Mucosa of gallbladder (tissue), 1 donor: Measurements from ENCODE around the gene TFPI. TPM values are rescaled to one million over a fixed set of nuclear protein-coding genes. Genes with fewer than 3 reads are reported as not detected.

Experiments used
- DNase-seq: peaks from one replicate; pipeline ENCODE4 v3.0.0-alpha.2; 2020; ENCODE audit warnings: low spot score
- total RNA-seq: library from RNA; stranded (reverse); gene quantifications from one replicate; pipeline ENCODE4 v1.2.1, GENCODE V29; 2021
- donor health status: DM: no; HTN: no; CAD: no.

Gene TFPI
- total RNA-seq, 1 donor from 2014 or later = 45.6 TPM

- no peak for DNase-seq
Observed at GRCh38 chr2:187504312-187504921, 49.8 kb downstream of the TFPI start.

GRCh38 chr2:187503700-187504099 is 50.5 kb downstream of the TFPI start:
- DNase-seq = no peak

GRCh38 chr2:187502467-187502866 is 51.8 kb downstream of the TFPI start:
- no peak for DNase-seq

GRCh38 chr2:187500585-187501359 is 53.5 kb downstream of the TFPI start:
- DNase-seq = no peak

- peak; percentile 66 for DNase-seq
Observed at GRCh38 chr2:187499941-187500532, 54.2 kb downstream of the TFPI start.

- no peak for DNase-seq
Observed at GRCh38 chr2:187497858-187498463, 56.3 kb downstream of the TFPI start.

- no peak for DNase-seq
Observed at GRCh38 chr2:187497140-187497539, 57.1 kb downstream of the TFPI start.

GRCh38 chr2:187495324-187495723 is 58.9 kb downstream of the TFPI start:
- DNase-seq = no peak

- no peak for DNase-seq
Observed at GRCh38 chr2:187493877-187494568, 60.2 kb downstream of the TFPI start.

GRCh38 chr2:187493180-187493579 is 61.1 kb downstream of the TFPI start:
- no peak for DNase-seq

GRCh38 chr2:187486241-187486640 is 68.0 kb downstream of the TFPI start:
- no peak for DNase-seq

GRCh38 chr2:187485523-187485922 is 68.7 kb downstream of the TFPI start:
- no peak for DNase-seq

- DNase-seq = no peak
Observed at GRCh38 chr2:187483537-187483936, 70.7 kb downstream of the TFPI start.

GRCh38 chr2:187482796-187483195 is 71.4 kb downstream of the TFPI start:
- no peak for DNase-seq

GRCh38 chr2:187481543-187481942 is 72.7 kb downstream of the TFPI start:
- DNase-seq = no peak

- DNase-seq = no peak
Observed at GRCh38 chr2:187478719-187479118, 75.5 kb downstream of the TFPI start.

GRCh38 chr2:187477051-187477450 is 77.2 kb downstream of the TFPI start:
- DNase-seq = no peak

GRCh38 chr2:187475499-187476248 is 78.6 kb downstream of the TFPI start:
- no peak for DNase-seq

- DNase-seq = no peak
Observed at GRCh38 chr2:187470698-187471097, 83.5 kb downstream of the TFPI start.

- DNase-seq = no peak
Observed at GRCh38 chr2:187469538-187469937, 84.7 kb downstream of the TFPI start.

- no peak for DNase-seq
Observed at GRCh38 chr2:187468262-187468661, 86.0 kb downstream of the TFPI start.
